ENCODE data around the gene KIAA0232.

DNA sequence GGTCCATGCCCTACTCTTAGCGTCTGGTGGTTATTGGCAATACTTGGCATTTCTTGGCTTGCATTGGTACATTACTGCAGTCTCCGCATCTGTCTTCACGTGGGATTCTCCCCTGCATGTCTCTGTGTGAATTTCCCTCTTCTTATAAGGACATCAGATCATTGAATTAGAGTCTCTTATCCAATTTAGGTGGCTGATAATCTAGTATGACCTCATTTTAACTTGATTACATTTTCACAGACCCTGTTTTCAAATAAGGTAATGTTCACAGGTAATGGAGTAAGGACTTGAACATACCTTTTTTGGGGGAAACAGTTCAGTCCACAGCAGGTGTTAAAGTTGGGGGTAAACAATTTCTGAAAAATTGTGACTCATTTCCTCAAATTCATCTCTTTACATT lies 16.6 kb downstream of the KIAA0232 start:
- no peak for TF ChIP-seq CTCF (conservative IDR thresholded peaks at IDR 0.05; ENCODE audit: low read depth, low read length)
- TF ChIP-seq EZH2 (IDR thresholded peaks at IDR 0.05; ENCODE audit: low read length, unreplicated experiment), result no peak
- no peak for TF ChIP-seq EZH2phosphoT487 (IDR thresholded peaks at IDR 0.05; ENCODE audit: borderline replicate concordance, low read length)
